H1 (cell line): ENCODE measurements around the gene TJP2. TPM values are rescaled to one million over a fixed set of nuclear protein-coding genes. Genes with fewer than 3 reads are reported as not detected.

Experiments
- CTCF ChIA-PET: fragments of 300-600 bp; sonication (Branson Sonifier 250); formaldehyde crosslinking; loops from one replicate; lab custom pipeline; 2021; ENCODE audit not compliant: partially characterized antibody; lab: Charles Lee
- POLR2A ChIA-PET: fragments of 300-600 bp; sonication (Branson Sonifier 250); formaldehyde crosslinking; loops from one replicate; lab custom pipeline; 2021; ENCODE audit warnings: inconsistent platforms; ENCODE audit not compliant: partially characterized antibody; lab: Charles Lee
- DNase-seq, 2 experiments: peaks; one replicate each; pipeline versions ENCODE4 v3.0.0 to v3.0.0-alpha.2; 2010 to 2022; ENCODE audit warnings: low spot score in 2 of 2, low read depth in 1 of 2, mixed read lengths in 1 of 2
- FAIRE-seq: peaks from 2 replicates; lab custom pipeline; 2011; peaks lifted over from hg19 to GRCh38; lab: Jason Lieb, UNC
- H2AFZ ChIP-seq: 2 replicates; pipeline ENCODE4 v1.8.1; 2012; ENCODE audit warnings: low read length, inconsistent platforms
- H2AK5ac ChIP-seq: 2 replicates; pipeline ENCODE4 v1.6.1; 2013; ENCODE audit warnings: low read depth, low read length
- H2BK120ac ChIP-seq: replicated peaks from 2 replicates; pipeline ENCODE3; 2013; ENCODE audit warnings: low read depth, low read length, inconsistent platforms
- H2BK12ac ChIP-seq: 2 replicates; pipeline ENCODE4 v1.6.1; 2013; ENCODE audit warnings: low read depth, low read length
- H2BK15ac ChIP-seq: 2 replicates; pipeline ENCODE4 v1.6.1; 2013; ENCODE audit warnings: low read length
- H2BK20ac ChIP-seq: 2 replicates; pipeline ENCODE4 v1.6.1; 2013; ENCODE audit warnings: low read length
- H2BK5ac ChIP-seq: 2 replicates; pipeline ENCODE4 v1.6.1; 2013; ENCODE audit warnings: low read depth, low read length
- H3K14ac ChIP-seq: 2 replicates; pipeline ENCODE4 v1.6.1; 2013; ENCODE audit warnings: inconsistent platforms; ENCODE audit not compliant: insufficient read length
- H3K18ac ChIP-seq: 2 replicates; pipeline ENCODE4 v1.6.1; 2013; ENCODE audit warnings: low read length; ENCODE audit errors: extremely low read depth
- H3K23ac ChIP-seq: 2 replicates; pipeline ENCODE4 v1.6.1; 2013; ENCODE audit warnings: inconsistent platforms; ENCODE audit not compliant: insufficient read length
- H3K23me2 ChIP-seq: 2 replicates; pipeline ENCODE4 v1.6.1; 2013; ENCODE audit warnings: low read depth, low read length
- H3K27ac ChIP-seq: 2 replicates; pipeline ENCODE4 v1.6.1; 2011; ENCODE audit warnings: low read depth, low read length, inconsistent platforms
- H3K27me3 ChIP-seq, 4 experiments: replicated peaks in 1 of 4; 1 replicate in 1 of 4; 2 replicates in 3 of 4; pipeline versions ENCODE4 v1.6.1 to v1.8.1; 2011 to 2013; ENCODE audit warnings: low read length in 3 of 4, mild to moderate bottlenecking in 3 of 4, inconsistent platforms in 2 of 4, mixed read lengths in 2 of 4, moderate library complexity in 1 of 4; ENCODE audit not compliant: control insufficient read depth in 3 of 4, insufficient read depth in 3 of 4; ENCODE audit errors: extremely low read depth in 1 of 4
- H3K36me3 ChIP-seq, 4 experiments: 2 replicates each; pipeline versions ENCODE4 v1.6.1 to v1.8.1; 2011 to 2013; ENCODE audit warnings: mild to moderate bottlenecking in 4 of 4, low read length in 3 of 4, moderate library complexity in 2 of 4, control low read depth in 1 of 4, inconsistent platforms in 1 of 4; ENCODE audit not compliant: insufficient read depth in 4 of 4, control insufficient read depth in 2 of 4
- H3K4ac ChIP-seq: replicated peaks from 2 replicates; pipeline ENCODE3; 2013; ENCODE audit warnings: low read length, low read depth, mixed read lengths, inconsistent platforms; ENCODE audit not compliant: insufficient read length
- H3K4me1 ChIP-seq, 4 experiments: replicated peaks in 1 of 4; 1 replicate in 1 of 4; 2 replicates in 3 of 4; pipeline versions ENCODE4 v1.6.1 to v1.8.1; 2011 to 2013; ENCODE audit warnings: low read length in 3 of 4, inconsistent platforms in 2 of 4, mixed read lengths in 1 of 4; ENCODE audit not compliant: insufficient read depth in 4 of 4, control insufficient read depth in 3 of 4
- H3K4me2 ChIP-seq, 2 experiments: 2 replicates each; pipeline versions ENCODE4 v1.6.1 to v1.8.1; 2011 to 2013; ENCODE audit warnings: low read depth in 2 of 2, low read length in 2 of 2, control low read depth in 1 of 2, inconsistent platforms in 1 of 2, mild to moderate bottlenecking in 1 of 2; ENCODE audit not compliant: insufficient read depth in 1 of 2
- H3K4me3 ChIP-seq, 4 experiments: fragments of 200-600, 300-600 bp in 1 of 4; sonication (generic), shearing (Covaris generic), sonication (Bioruptor Twin) in 1 of 4; 2 replicates each; pipeline versions ENCODE4 v1.5.1 to v1.8.1; 2011 to 2016; ENCODE audit warnings: low read length in 4 of 4, low read depth in 3 of 4, control low read depth in 2 of 4, inconsistent platforms in 2 of 4, mild to moderate bottlenecking in 2 of 4, mixed read lengths in 1 of 4, moderate library complexity in 1 of 4; ENCODE audit not compliant: insufficient read depth in 2 of 4; ENCODE audit errors: extremely low read depth in 1 of 4
- H3K56ac ChIP-seq: replicated peaks from 2 replicates; pipeline ENCODE3; 2013; ENCODE audit warnings: low read depth, mild to moderate bottlenecking, mixed read lengths, low read length, inconsistent platforms; ENCODE audit not compliant: insufficient read length
- H3K79me1 ChIP-seq: 2 replicates; pipeline ENCODE4 v1.6.1; 2013; ENCODE audit warnings: low read depth, low read length, control low read depth
- H3K79me2 ChIP-seq, 2 experiments: 2 replicates each; pipeline versions ENCODE4 v1.6.1 to v1.8.1; 2012 to 2013; ENCODE audit warnings: low read length in 2 of 2, mild to moderate bottlenecking in 2 of 2, inconsistent platforms in 1 of 2; ENCODE audit not compliant: insufficient read depth in 2 of 2, control insufficient read depth in 1 of 2
- H3K9ac ChIP-seq, 4 experiments: replicated peaks in 1 of 4; 1 replicate in 1 of 4; 2 replicates in 3 of 4; pipeline versions ENCODE4 v1.6.1 to v1.8.1; 2011 to 2013; ENCODE audit warnings: low read depth in 3 of 4, low read length in 3 of 4, control low read depth in 2 of 4, mild to moderate bottlenecking in 2 of 4, moderate library complexity in 2 of 4, inconsistent platforms in 1 of 4; ENCODE audit errors: extremely low read depth in 1 of 4
- H3K9me3 ChIP-seq, 2 experiments: 2 replicates each; pipeline versions ENCODE4 v1.6.1 to v1.8.1; 2012 to 2013; ENCODE audit warnings: mild to moderate bottlenecking in 2 of 2, moderate library complexity in 2 of 2, control low read depth in 1 of 2, inconsistent platforms in 1 of 2, low read depth in 1 of 2, low read length in 1 of 2, mixed read lengths in 1 of 2; ENCODE audit not compliant: insufficient read depth in 2 of 2
- H4K20me1 ChIP-seq, 2 experiments: replicated peaks in 1 of 2; 2 replicates each; pipeline versions ENCODE3 to v1.8.1; 2011 to 2013; ENCODE audit warnings: inconsistent platforms in 2 of 2, low read length in 2 of 2, mild to moderate bottlenecking in 1 of 2; ENCODE audit not compliant: insufficient read depth in 2 of 2, control insufficient read depth in 1 of 2
- H4K5ac ChIP-seq: 2 replicates; pipeline ENCODE4 v1.6.1; 2013; ENCODE audit warnings: low read length, low read depth, mixed read lengths, inconsistent platforms; ENCODE audit not compliant: insufficient read length
- H4K8ac ChIP-seq: 2 replicates; pipeline ENCODE4 v1.8.0; 2013; ENCODE audit warnings: mild to moderate bottlenecking, moderate library complexity, low read length, inconsistent platforms; ENCODE audit not compliant: insufficient read depth; ENCODE audit errors: extremely low read depth
- H4K91ac ChIP-seq: replicated peaks from 2 replicates; pipeline ENCODE3; 2013; ENCODE audit warnings: low read length, mixed read lengths, inconsistent platforms; ENCODE audit not compliant: insufficient read length
- ATF3 ChIP-seq: IDR thresholded peaks from 2 replicates; pipeline ENCODE4 v1.6.1; 2011; ENCODE audit warnings: low read depth, mild to moderate bottlenecking, low read length; ENCODE audit not compliant: insufficient read depth
- MAFK ChIP-seq: IDR thresholded peaks from 2 replicates; pipeline ENCODE4 v1.6.1; 2012; ENCODE audit warnings: low read depth, mild to moderate bottlenecking, improper control_type of control experiment, low read length
- RFX5 ChIP-seq: IDR thresholded peaks from 2 replicates; pipeline ENCODE4 v1.6.1; 2011; ENCODE audit warnings: low read depth, low read length, improper control_type of control experiment, borderline replicate concordance
- SP1 ChIP-seq: IDR thresholded peaks from 2 replicates; pipeline ENCODE4 v1.6.1; 2011; ENCODE audit warnings: low read depth, low read length
- SP4 ChIP-seq: IDR thresholded peaks from 2 replicates; pipeline ENCODE4 v1.6.1; 2012; ENCODE audit warnings: low read length, inconsistent platforms
- SRF ChIP-seq: IDR thresholded peaks from 2 replicates; pipeline ENCODE4 v1.6.1; 2011; ENCODE audit warnings: mild to moderate bottlenecking, low read depth, low read length, moderate library complexity
- TAF7 ChIP-seq: optimal IDR thresholded peaks from 2 replicates; pipeline ENCODE3; 2011; ENCODE audit warnings: low read depth, mild to moderate bottlenecking, inconsistent platforms, low read length, moderate library complexity, borderline replicate concordance
- ZNF274 ChIP-seq: IDR thresholded peaks from 2 replicates; pipeline ENCODE4 v1.7.0; 2012; ENCODE audit warnings: low read length, borderline replicate concordance; ENCODE audit errors: extremely low read depth
- WGBS, 2 experiments: shearing (Covaris generic) in 1 of 2; methylation state at CpG; one replicate each; pipeline versions ENCODE4 v1.1.6 to v1.1.7; 2013 to 2015; ENCODE audit warnings: low lambda C conversion rate in 2 of 2, mixed read lengths in 2 of 2, inconsistent platforms in 1 of 2, low coverage in 1 of 2, missing lambda C conversion rate in 1 of 2; ENCODE audit not compliant: insufficient replicate concordance in 2 of 2, insufficient coverage in 1 of 2, insufficient read length in 1 of 2; ENCODE audit errors: extremely low coverage in 1 of 2, missing lambda C conversion rate in 1 of 2; 5-methylcytosine and 5-hydroxymethylcytosine counted together
- polyA plus RNA-seq, 7 experiments: library from polyadenylated mRNA; depleted of rRNA in 3 of 7; stranded (reverse) in 5 of 7; unstranded in 2 of 7; fragments of >200 nt in 5 of 7; fragments of 200-250 nt in 2 of 7; gene quantifications; 1 replicate in 5 of 7; 2 replicates in 1 of 7; 4 replicates in 1 of 7; pipeline versions ENCODE4 v1.2.1 to v1.2.3, GENCODE V29; 2011 to 2013; ENCODE audit warnings: missing spikeins in 2 of 7, mixed read lengths in 2 of 7
- total RNA-seq: library from RNA; stranded (reverse); fragmentation: NEBNext Ultra II Directional; extraction: Animal tissue kit (Norgen Biotek cat#: 25700); gene quantifications from 2 replicates; pipeline ENCODE4 v1.2.1, GENCODE V29; 2021

Gene TJP2
- total and polyA plus RNA-seq, 2 of the 8 experiments (the other 6 are each of a cell fraction or from before 2014, with no cell fraction given), result 54.9 to 137 TPM

DNA sequence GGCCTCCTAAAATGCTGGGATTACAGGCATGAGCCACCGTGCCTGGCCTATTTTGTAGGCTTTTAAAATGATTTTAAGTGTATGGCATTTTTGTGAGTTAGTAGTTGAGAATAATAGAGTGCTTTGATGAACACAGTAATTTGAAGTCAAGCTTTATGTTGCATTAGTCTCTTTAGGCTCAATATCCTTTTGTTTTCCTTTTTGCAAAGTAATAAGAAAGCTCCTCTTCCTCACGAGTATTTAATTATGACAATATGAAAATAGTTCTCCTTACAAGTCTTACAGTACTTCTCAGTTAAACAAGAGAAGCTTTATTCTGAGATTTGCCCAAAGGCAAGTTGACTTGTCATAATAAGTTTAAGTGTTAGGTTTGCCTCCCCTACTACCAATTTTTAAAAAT lies 69.0 kb downstream of the TJP2 start:
- no peak overlapping the region for H2BK5ac ChIP-seq
- no peak overlapping the region for H2AK5ac ChIP-seq
- no peak overlapping the region for H2BK20ac ChIP-seq
- H4K5ac ChIP-seq, result no peak overlapping the region
- H3K27me3 ChIP-seq, result no peaks in the 10 kb centered on the region
- H3K79me1 ChIP-seq, result no peaks in the 10 kb centered on the region
- H3K9me3 ChIP-seq, result no peaks in the 10 kb centered on the region
- H3K9ac ChIP-seq, result no peak overlapping the region
- no peak overlapping the region for H3K14ac ChIP-seq
- no peak overlapping the region for H4K8ac ChIP-seq
- no peak for DNase-seq
- ChIA-PET POLR2A (interaction anchor here (0.9 to 3.4 kb wide), 3 partner anchors 8 to 11 kb away, joined by 4 to 11 read pairs (median 4); no protein-coding TSS in a partner anchor), CTCF (interaction anchor here (0.6 to 2.9 kb wide), 8 partner anchors 7 to 189 kb away, joined by 3 to 12 read pairs (median 4); no protein-coding TSS in a partner anchor)
- H3K36me3 ChIP-seq, result peaks cover 5 to 51% (median 33%) of the 10 kb centered on the region in 4 experiments
- no peak overlapping the region for H2BK12ac ChIP-seq
- no peak overlapping the region for H3K56ac ChIP-seq
- no peak overlapping the region for H3K4ac ChIP-seq
- 88% methylated on average over 2 of the region's 2 CpGs; no CpG with 5 or more reads in 1 of the 2 experiments for WGBS, 2 experiments
- H3K79me2 ChIP-seq, result no peaks in the 10 kb centered on the region
- no peak overlapping the region for H4K91ac ChIP-seq
- H3K4me3 ChIP-seq, result no peak overlapping the region
- H3K23me2 ChIP-seq, result no peaks in the 10 kb centered on the region
- H3K23ac ChIP-seq, result no peak overlapping the region
- no peak overlapping the region for H3K27ac ChIP-seq
- H2BK120ac ChIP-seq, result no peak overlapping the region
- no peak for FAIRE-seq
- H3K4me2 ChIP-seq, result no peak overlapping the region
- H3K18ac ChIP-seq, result no peak overlapping the region
- H4K20me1 ChIP-seq, result no peaks in the 10 kb centered on the region
- no peaks in the 10 kb centered on the region for H3K4me1 ChIP-seq
- no peak for TF ChIP-seq SP4
- TF ChIP-seq ZNF274, result no peak
- TF ChIP-seq SRF, result no peak
- TF ChIP-seq ATF3, result no peak
- TF ChIP-seq SP1, result no peak
- no peak for TF ChIP-seq TAF7
- TF ChIP-seq RFX5, result no peak
- TF ChIP-seq MAFK, result no peak
- TF ChIP-seq, all 59 proteins: peak for 0
- Histone ChIP-seq H2AFZ (no peak overlapping the region), H2BK15ac (no peak overlapping the region)
